CD4-positive, alpha-beta memory T cell (primary cell): ENCODE results near the gene C6orf163. TPM values are rescaled to one million over a fixed set of nuclear protein-coding genes. Genes with fewer than 3 reads are reported as not detected.
A peak's percentile ranks its signal among the peaks of the same experiment; 100 is the strongest.

Source experiments
- CTCF ChIA-PET: fragments of 350-600 bp; sonication (Branson Sonifier 250); formaldehyde crosslinking; loops from one replicate; lab custom pipeline; 2021; ENCODE audit warnings: inconsistent platforms; ENCODE audit not compliant: partially characterized antibody; lab: Charles Lee
- POLR2A ChIA-PET: fragments of 350-600 bp; sonication (Branson Sonifier 250); formaldehyde crosslinking; loops from one replicate; lab custom pipeline; 2021; ENCODE audit not compliant: partially characterized antibody; lab: Charles Lee
- DNase-seq, 5 donors: peaks; one replicate each; pipeline versions ENCODE4 v3.0.0 to v3.0.0-alpha.2; 2020 to 2022; ENCODE audit warnings: mixed read lengths in 1 of 5
- H3K27ac ChIP-seq: one replicate; pipeline ENCODE4 v1.7.0; 2013; ENCODE audit warnings: low read depth, low read length
- H3K27me3 ChIP-seq: 2 replicates; pipeline ENCODE4 v1.7.0; 2013; ENCODE audit warnings: mild to moderate bottlenecking, low read length, moderate library complexity; ENCODE audit not compliant: insufficient read depth
- H3K36me3 ChIP-seq: 2 replicates; pipeline ENCODE4 v1.7.0; 2013; ENCODE audit warnings: mild to moderate bottlenecking, low read length, moderate library complexity; ENCODE audit not compliant: insufficient read depth
- H3K4me1 ChIP-seq: 2 replicates; pipeline ENCODE4 v1.7.0; 2013; ENCODE audit warnings: mild to moderate bottlenecking, low read length, moderate library complexity; ENCODE audit not compliant: insufficient read depth
- H3K4me3 ChIP-seq, 2 donors: one replicate each; pipeline ENCODE4 v1.7.0; 2013; ENCODE audit warnings: low read length in 2 of 2, mild to moderate bottlenecking in 1 of 2
- H3K9me3 ChIP-seq, 2 donors: one replicate each; pipeline ENCODE4 v1.7.0; 2013; ENCODE audit warnings: low read length in 2 of 2, control low read depth in 1 of 2; ENCODE audit not compliant: control insufficient read depth in 1 of 2
- H3K27ac Mint-ChIP-seq, 7 donors: one replicate each; pipeline ENCODE4 v1.8.0; 2020 to 2021; ENCODE audit warnings: mixed read lengths in 7 of 7, mild to moderate bottlenecking in 6 of 7, inconsistent platforms in 3 of 7, moderate library complexity in 3 of 7
- H3K27me3 Mint-ChIP-seq, 2 donors: one replicate each; pipeline ENCODE4 v1.8.0; 2020 to 2021; ENCODE audit warnings: mixed read lengths in 2 of 2
- H3K36me3 Mint-ChIP-seq, 2 donors: one replicate each; pipeline ENCODE4 v1.8.0; 2020 to 2021; ENCODE audit warnings: mixed read lengths in 2 of 2, inconsistent platforms in 1 of 2, mild to moderate bottlenecking in 1 of 2
- H3K4me1 Mint-ChIP-seq, 4 donors: one replicate each; pipeline ENCODE4 v1.8.0; 2020 to 2021; ENCODE audit warnings: mixed read lengths in 4 of 4, mild to moderate bottlenecking in 1 of 4
- H3K4me3 Mint-ChIP-seq, 8 donors: one replicate each; pipeline ENCODE4 v1.8.0; 2020 to 2021; ENCODE audit warnings: mixed read lengths in 8 of 8, mild to moderate bottlenecking in 7 of 8, moderate library complexity in 6 of 8, inconsistent platforms in 3 of 8
- H3K9me3 Mint-ChIP-seq, 8 donors: one replicate each; pipeline ENCODE4 v1.8.0; 2020 to 2021; ENCODE audit warnings: mixed read lengths in 8 of 8, mild to moderate bottlenecking in 5 of 8, inconsistent platforms in 3 of 8, moderate library complexity in 1 of 8
- intact Hi-C: fragments of 100-400 bp; cut with micrococcal nuclease; formaldehyde crosslinking; loops from one replicate; pipeline ENCODE4 v1.15.1; 2023
- polyA plus RNA-seq, 2 donors: library from polyadenylated mRNA; unstranded; fragments of 300-500 nt; fragmentation: Illumina TruSeq; gene quantifications; one replicate each; pipeline ENCODE4 v1.2.3, GENCODE V29; 2021
- total RNA-seq, 2 experiments: library from RNA; stranded (reverse); gene quantifications; one replicate each; pipeline ENCODE4 v1.2.3, GENCODE V29; 2021

Gene C6orf163
- total and polyA plus RNA-seq, 4 experiments from 2014 or later, result 0.31 to 5.7 (median 4.1) TPM; not detected in 1

- peaks cover 0 to 13% of the 10 kb centered on the region in 2 donors for H3K36me3 Mint-ChIP-seq
- H3K4me3 Mint-ChIP-seq, result no peak overlapping the region
- no peaks in the 10 kb centered on the region for H3K27me3 Mint-ChIP-seq
- H3K4me3 ChIP-seq, result no peak overlapping the region
- no peaks in the 10 kb centered on the region for H3K4me1 ChIP-seq
- ChIA-PET CTCF (no interaction called here), POLR2A (no interaction called here)
- H3K9me3 ChIP-seq, result no peaks in the 10 kb centered on the region
- H3K9me3 Mint-ChIP-seq, result peaks cover 0 to 6% (median under 1%) of the 10 kb centered on the region in 8 donors
- no peaks in the 10 kb centered on the region for H3K36me3 ChIP-seq
- intact Hi-C loops, result no loop called here
- DNase-seq, result no peak
- no peak overlapping the region for H3K27ac ChIP-seq
- no peak overlapping the region for H3K27ac Mint-ChIP-seq
- H3K4me1 Mint-ChIP-seq, result no peaks in the 10 kb centered on the region
- no peaks in the 10 kb centered on the region for H3K27me3 ChIP-seq
Observed at GRCh38 chr6:87373377-87373776, 28.8 kb downstream of the C6orf163 start.

GRCh38 chr6:87375315-87375714 is 30.7 kb downstream of the C6orf163 start:
- Histone ChIP-seq H3K4me1 (no peaks in the 10 kb centered on the region), H3K4me3 (no peak overlapping the region), H3K27me3 (no peaks in the 10 kb centered on the region), H3K9me3 (no peaks in the 10 kb centered on the region), H3K27ac (no peak overlapping the region), H3K36me3 (no peaks in the 10 kb centered on the region)
- intact Hi-C loops, result no loop called here
- H3K27ac Mint-ChIP-seq, result no peak overlapping the region
- POLR2A ChIA-PET, result no interaction called here
- peaks cover 0 to 7% of the 10 kb centered on the region in 2 donors for H3K36me3 Mint-ChIP-seq
- no peak for DNase-seq
- H3K9me3 Mint-ChIP-seq, result peaks cover 0 to 2% (median 0%) of the 10 kb centered on the region in 8 donors
- H3K4me1 Mint-ChIP-seq, result no peaks in the 10 kb centered on the region
- H3K4me3 Mint-ChIP-seq, result no peak overlapping the region
- no peaks in the 10 kb centered on the region for H3K27me3 Mint-ChIP-seq
- CTCF ChIA-PET, result no interaction called here

- Histone ChIP-seq H3K4me3 (no peak overlapping the region), H3K27me3 (no peaks in the 10 kb centered on the region), H3K36me3 (no peaks in the 10 kb centered on the region), H3K27ac (no peak overlapping the region), H3K4me1 (no peaks in the 10 kb centered on the region), H3K9me3 (no peaks in the 10 kb centered on the region)
- intact Hi-C loops, result no loop called here
- no peaks in the 10 kb centered on the region for H3K27me3 Mint-ChIP-seq
- CTCF ChIA-PET, result interaction anchor here (0.7 kb wide), 1 partner anchor 12 kb away, joined by 4 read pairs; no protein-coding TSS in a partner anchor
- H3K9me3 Mint-ChIP-seq, result peaks cover 0 to 2% (median 0%) of the 10 kb centered on the region in 8 donors
- peaks cover 0 to 7% of the 10 kb centered on the region in 2 donors for H3K36me3 Mint-ChIP-seq
- no peak overlapping the region for H3K4me3 Mint-ChIP-seq
- no peak for DNase-seq
- POLR2A ChIA-PET, result no interaction called here
- no peak overlapping the region for H3K27ac Mint-ChIP-seq
- H3K4me1 Mint-ChIP-seq, result no peaks in the 10 kb centered on the region
Observed at GRCh38 chr6:87376643-87377042, 32.0 kb downstream of the C6orf163 start.

- H3K4me1 Mint-ChIP-seq, result no peaks in the 10 kb centered on the region
- Histone ChIP-seq H3K4me3 (no peak overlapping the region), H3K27ac (no peak overlapping the region), H3K36me3 (no peaks in the 10 kb centered on the region), H3K9me3 (no peaks in the 10 kb centered on the region), H3K4me1 (no peaks in the 10 kb centered on the region), H3K27me3 (no peaks in the 10 kb centered on the region)
- intact Hi-C loops, result no loop called here
- peak overlapping the region in 1 of 7 donors; percentile 49 for H3K27ac Mint-ChIP-seq
- H3K36me3 Mint-ChIP-seq, result peaks cover 0 to 4% of the 10 kb centered on the region in 2 donors
- H3K9me3 Mint-ChIP-seq, result no peaks in the 10 kb centered on the region
- DNase-seq, result no peak
- ChIA-PET POLR2A (no interaction called here), CTCF (interaction anchor here (0.9 kb wide), 1 partner anchor 14 kb away, joined by 3 read pairs; no protein-coding TSS in a partner anchor)
- H3K27me3 Mint-ChIP-seq, result no peaks in the 10 kb centered on the region
- H3K4me3 Mint-ChIP-seq, result no peak overlapping the region
Observed at GRCh38 chr6:87378947-87379346, 34.3 kb downstream of the C6orf163 start.

- H3K27me3 ChIP-seq, result no peaks in the 10 kb centered on the region
- Mint-ChIP-seq H3K4me1 (no peaks in the 10 kb centered on the region), H3K4me3 (no peak overlapping the region), H3K27ac (no peak overlapping the region), H3K36me3 (no peaks in the 10 kb centered on the region), H3K9me3 (no peaks in the 10 kb centered on the region), H3K27me3 (no peaks in the 10 kb centered on the region)
- ChIA-PET CTCF (interaction anchor here (1.3 kb wide), 1 partner anchor 10 kb away, joined by 3 read pairs; no protein-coding TSS in a partner anchor), POLR2A (no interaction called here)
- H3K27ac ChIP-seq, result no peak overlapping the region
- H3K4me3 ChIP-seq, result no peak overlapping the region
- DNase-seq, result no peak
- H3K4me1 ChIP-seq, result no peaks in the 10 kb centered on the region
- no peaks in the 10 kb centered on the region for H3K9me3 ChIP-seq
- intact Hi-C loops, result no loop called here
- no peaks in the 10 kb centered on the region for H3K36me3 ChIP-seq
Observed at GRCh38 chr6:87382861-87383260, 38.2 kb downstream of the C6orf163 start.

GRCh38 chr6:87384038-87384437 is 39.4 kb downstream of the C6orf163 start:
- Histone ChIP-seq H3K36me3 (no peaks in the 10 kb centered on the region), H3K27me3 (no peaks in the 10 kb centered on the region), H3K9me3 (no peaks in the 10 kb centered on the region), H3K4me3 (no peak overlapping the region), H3K4me1 (no peaks in the 10 kb centered on the region), H3K27ac (no peak overlapping the region)
- Mint-ChIP-seq H3K27me3 (no peaks in the 10 kb centered on the region), H3K27ac (peak overlapping the region in 1 of 7 donors; percentile 8), H3K4me3 (no peak overlapping the region), H3K9me3 (no peaks in the 10 kb centered on the region), H3K36me3 (no peaks in the 10 kb centered on the region), H3K4me1 (no peaks in the 10 kb centered on the region)
- CTCF ChIA-PET, result no interaction called here
- DNase-seq, result no peak
- intact Hi-C loops, result no loop called here
- POLR2A ChIA-PET, result no interaction called here

GRCh38 chr6:87384449-87384848 is 39.8 kb downstream of the C6orf163 start:
- no peak overlapping the region for H3K27ac ChIP-seq
- Mint-ChIP-seq H3K9me3 (no peaks in the 10 kb centered on the region), H3K27me3 (no peaks in the 10 kb centered on the region), H3K4me1 (no peaks in the 10 kb centered on the region), H3K4me3 (no peak overlapping the region), H3K36me3 (no peaks in the 10 kb centered on the region), H3K27ac (peak overlapping the region in 1 of 7 donors; percentile 8)
- no peaks in the 10 kb centered on the region for H3K9me3 ChIP-seq
- H3K27me3 ChIP-seq, result no peaks in the 10 kb centered on the region
- no peaks in the 10 kb centered on the region for H3K36me3 ChIP-seq
- CTCF ChIA-PET, result no interaction called here
- DNase-seq, result no peak
- H3K4me3 ChIP-seq, result no peak overlapping the region
- H3K4me1 ChIP-seq, result no peaks in the 10 kb centered on the region
- intact Hi-C loops, result no loop called here
- POLR2A ChIA-PET, result no interaction called here
